CD4-positive, alpha-beta T cell (primary cell): ENCODE data around the gene CCSER2. TPM values are rescaled to one million over a fixed set of nuclear protein-coding genes. Genes with fewer than 3 reads are reported as not detected.

Experiments
- ATAC-seq: fragments of 200-7000 bp; cut with Tn5 transposase; one replicate; pipeline ENCODE4 v1.10.0; 2022; ENCODE audit warnings: mild to moderate bottlenecking; ENCODE audit not compliant: poor library complexity
- CTCF ChIA-PET: fragments of 350-600 bp; sonication (Branson Sonifier 250); formaldehyde crosslinking; loops from one replicate; lab custom pipeline; 2021; ENCODE audit warnings: antibody characterized with exemption, inconsistent platforms; lab: Charles Lee
- POLR2A ChIA-PET: fragments of 350-600 bp; sonication (Branson Sonifier 250); formaldehyde crosslinking; loops from one replicate; lab custom pipeline; 2021; ENCODE audit warnings: antibody characterized with exemption, inconsistent platforms; lab: Charles Lee
- DNase-seq, 14 experiments: peaks; one replicate each; pipeline ENCODE4 v3.0.0-alpha.2; 2013 to 2020; ENCODE audit warnings: mixed read lengths in 2 of 14
- H3K27ac ChIP-seq, 2 donors: one replicate each; pipeline versions ENCODE4 v1.5.1 to v1.7.0; 2013; ENCODE audit warnings: low read length in 2 of 2, low read depth in 1 of 2, mild to moderate bottlenecking in 1 of 2
- H3K27me3 ChIP-seq, 2 experiments: 1 replicate in 1 of 2; 2 replicates in 1 of 2; pipeline versions ENCODE4 v1.6.1 to v1.7.0; 2013; ENCODE audit warnings: low read length in 2 of 2, control low read depth in 1 of 2, mild to moderate bottlenecking in 1 of 2, moderate library complexity in 1 of 2; ENCODE audit not compliant: insufficient read depth in 2 of 2, control insufficient read depth in 1 of 2
- H3K36me3 ChIP-seq: one replicate; pipeline ENCODE4 v1.6.1; 2013; ENCODE audit warnings: low read length, control low read depth; ENCODE audit not compliant: insufficient read depth
- H3K4me1 ChIP-seq: one replicate; pipeline ENCODE4 v1.6.1; 2013; ENCODE audit warnings: low read length, control low read depth; ENCODE audit not compliant: insufficient read depth
- H3K4me3 ChIP-seq: one replicate; pipeline ENCODE4 v1.5.1; 2013; ENCODE audit warnings: mild to moderate bottlenecking, low read length, moderate library complexity
- H3K9me3 ChIP-seq, 2 experiments: 1 replicate in 1 of 2; 2 replicates in 1 of 2; pipeline versions ENCODE4 v1.6.1 to v1.7.0; 2013; ENCODE audit warnings: low read length in 2 of 2, mild to moderate bottlenecking in 2 of 2, control low read depth in 1 of 2, moderate library complexity in 1 of 2; ENCODE audit not compliant: control insufficient read depth in 1 of 2, insufficient read depth in 1 of 2
- H3K27ac Mint-ChIP-seq: one replicate; pipeline ENCODE4 v1.8.0; 2020; ENCODE audit warnings: mixed read lengths
- H3K27me3 Mint-ChIP-seq: one replicate; pipeline ENCODE4 v1.8.0; 2021; ENCODE audit warnings: mixed read lengths
- H3K36me3 Mint-ChIP-seq: one replicate; pipeline ENCODE4 v1.8.0; 2021; ENCODE audit warnings: low read depth, mixed read lengths
- H3K4me1 Mint-ChIP-seq: one replicate; pipeline ENCODE4 v1.8.0; 2021; ENCODE audit warnings: low read depth, mixed read lengths
- H3K4me3 Mint-ChIP-seq: one replicate; pipeline ENCODE4 v1.8.0; 2020; ENCODE audit warnings: mild to moderate bottlenecking, mixed read lengths
- H3K9me3 Mint-ChIP-seq: one replicate; pipeline ENCODE4 v1.8.0; 2020; ENCODE audit warnings: mixed read lengths
- CTCF ChIP-seq: fragments of 200-600 bp; IDR thresholded peaks from one replicate; pipeline ENCODE4 v1.8.0; 2022; ENCODE audit warnings: antibody characterized with exemption, mild to moderate bottlenecking
- intact Hi-C, 2 experiments: fragments of 100-400 bp; cut with DNase I in 1 of 2; cut with micrococcal nuclease in 1 of 2; formaldehyde crosslinking; loops; one replicate each; pipeline versions ENCODE4 v1.15.1 to v1.9.0; 2023 to 2025; cut with DNase I, micrococcal nuclease
- total RNA-seq, 174 experiments: library from RNA in 2 of 174; stranded (reverse) in 2 of 174; gene quantifications; one replicate each; pipeline ENCODE4 v1.2.3 and lab custom pipeline; 2021 to 2026

The CCSER2 gene
- total RNA-seq, 2 experiments from 2014 or later, result 134 to 148 TPM

DNA sequence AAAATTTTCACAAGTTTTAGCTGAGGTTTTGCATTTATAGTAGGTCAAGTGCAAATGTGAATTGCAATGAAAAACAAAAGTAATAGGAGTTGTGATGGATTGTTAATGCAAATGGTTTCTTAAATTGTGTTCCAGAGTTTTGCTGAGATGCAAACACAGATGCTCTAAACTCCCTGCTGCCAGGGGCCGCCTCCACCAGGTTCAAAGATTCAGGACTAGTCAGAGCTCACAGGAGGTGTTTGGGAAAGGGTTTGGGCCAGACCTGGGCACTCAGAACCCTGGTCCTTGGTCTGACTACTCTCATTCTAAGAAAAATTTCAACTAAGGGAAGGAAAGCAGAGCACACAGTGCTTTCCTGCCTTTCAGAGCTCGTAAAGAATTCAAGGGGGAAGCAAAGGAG is 193.1 kb downstream of the CCSER2 start:
- H3K27ac Mint-ChIP-seq, result no peak overlapping the region
- H3K36me3 Mint-ChIP-seq, result peaks cover 13% of the 10 kb centered on the region
- Histone ChIP-seq H3K4me3 (no peak overlapping the region), H3K4me1 (peaks cover 3% of the 10 kb centered on the region), H3K27me3 (no peaks in the 10 kb centered on the region), H3K27ac (no peak overlapping the region), H3K9me3 (peaks cover 7 to 8% of the 10 kb centered on the region in 2 experiments), H3K36me3 (no peaks in the 10 kb centered on the region)
- ChIA-PET POLR2A (no interaction called here), CTCF (no interaction called here)
- H3K4me3 Mint-ChIP-seq, result no peak overlapping the region
- TF ChIP-seq CTCF, result no peak
- H3K27me3 Mint-ChIP-seq, result no peaks in the 10 kb centered on the region
- intact Hi-C loops, result no loop called here
- H3K4me1 Mint-ChIP-seq, result peaks cover 9% of the 10 kb centered on the region
- ATAC-seq (no peak), DNase-seq (no peak)
- no peaks in the 10 kb centered on the region for H3K9me3 Mint-ChIP-seq

DNA sequence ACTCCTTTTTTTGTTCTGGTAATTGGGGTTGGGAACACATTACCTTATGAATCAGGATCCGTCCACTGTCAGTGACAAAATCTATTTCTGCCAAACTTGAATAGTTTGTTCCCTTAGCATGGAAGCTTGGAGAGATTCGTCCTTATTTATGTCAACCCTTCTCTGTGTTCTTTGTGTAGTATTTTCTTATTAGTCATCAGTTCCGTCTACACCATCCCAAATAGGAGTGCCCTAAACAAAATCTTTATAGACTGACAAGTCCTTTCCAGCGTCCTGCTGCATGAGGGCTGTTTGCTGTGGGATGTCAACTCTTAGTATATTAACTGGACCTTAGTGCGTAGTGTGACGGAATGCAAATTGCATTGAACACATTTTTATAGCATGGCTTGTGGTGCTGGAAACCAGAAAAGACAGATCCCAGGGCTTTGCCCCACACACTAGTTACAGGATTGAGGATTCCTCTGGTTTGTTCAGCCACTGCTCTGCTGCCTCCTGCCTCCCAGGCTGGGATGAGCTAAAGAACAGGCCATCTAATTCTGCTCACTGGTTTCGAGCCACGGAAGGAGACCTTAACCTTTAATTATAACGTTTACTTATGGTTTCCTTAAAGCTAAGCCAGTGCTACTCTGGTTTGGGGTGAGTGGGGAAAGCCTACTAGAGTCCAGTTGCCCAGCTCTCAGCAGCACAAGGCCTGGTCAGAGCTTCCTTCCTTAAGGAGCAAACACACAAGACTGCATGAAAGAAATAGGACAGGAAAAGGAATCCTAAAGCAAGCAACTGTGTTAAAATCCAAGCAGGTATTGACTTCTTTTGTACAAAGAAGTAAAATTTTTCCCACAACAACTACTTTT is 194.4 kb downstream of the CCSER2 start:
- TF ChIP-seq CTCF, result no peak
- ChIA-PET CTCF (no interaction called here), POLR2A (no interaction called here)
- Histone ChIP-seq H3K4me3 (no peak overlapping the region), H3K4me1 (peaks cover 3% of the 10 kb centered on the region), H3K36me3 (no peaks in the 10 kb centered on the region), H3K27me3 (no peaks in the 10 kb centered on the region), H3K9me3 (peaks cover 7 to 8% of the 10 kb centered on the region in 2 experiments), H3K27ac (no peak overlapping the region)
- intact Hi-C loops, result no loop called here
- Mint-ChIP-seq H3K4me3 (no peak overlapping the region), H3K36me3 (peaks cover 3% of the 10 kb centered on the region), H3K4me1 (peaks cover 9% of the 10 kb centered on the region), H3K27me3 (no peaks in the 10 kb centered on the region), H3K27ac (no peak overlapping the region), H3K9me3 (no peaks in the 10 kb centered on the region)
- DNase-seq (no peak), ATAC-seq (no peak)

GRCh38 chr10:84523526-84523925 is 195.1 kb downstream of the CCSER2 start:
- H3K9me3 ChIP-seq, result peaks cover 7 to 8% of the 10 kb centered on the region in 2 experiments
- H3K36me3 ChIP-seq, result no peaks in the 10 kb centered on the region
- ChIA-PET CTCF (interaction anchor here (0.7 kb wide), 1 partner anchor 1870 kb away, joined by 4 read pairs; no protein-coding TSS in a partner anchor), POLR2A (no interaction called here)
- H3K36me3 Mint-ChIP-seq, result no peaks in the 10 kb centered on the region
- no peak overlapping the region for H3K4me3 ChIP-seq
- peaks cover 3% of the 10 kb centered on the region for H3K4me1 ChIP-seq
- no peak for TF ChIP-seq CTCF
- no peaks in the 10 kb centered on the region for H3K27me3 Mint-ChIP-seq
- H3K4me1 Mint-ChIP-seq, result peaks cover 9% of the 10 kb centered on the region
- H3K4me3 Mint-ChIP-seq, result no peak overlapping the region
- no peak overlapping the region for H3K27ac Mint-ChIP-seq
- DNase-seq, result peak in 2 of 14 experiments; percentile 26 to 37
- H3K27ac ChIP-seq, result no peak overlapping the region
- ATAC-seq, result no peak
- no peaks in the 10 kb centered on the region for H3K27me3 ChIP-seq
- intact Hi-C loops, result no loop called here
- no peaks in the 10 kb centered on the region for H3K9me3 Mint-ChIP-seq
